HG02610 (cell line): Measurements from ENCODE around the gene HIC2.
"Not testable (repeated sequence)": the region's sequence is repeated elsewhere in the genome, so short reads cannot be mapped to it uniquely, and the experiment has no call there.

Experiments used
- ATAC-seq: cut with Tn5 transposase; IDR thresholded peaks from one replicate; pipeline ENCODE4 v1.9.1; 2021; ENCODE audit warnings: mild to moderate bottlenecking, moderate library complexity; ENCODE audit not compliant: unreplicated experiment

HIC2 gene

GRCh38 chr22:21449531-21450319 is 32.6 kb downstream of the HIC2 start:
- ATAC-seq, result no peak

GRCh38 chr22:21450320-21450831 is 33.2 kb downstream of the HIC2 start:
- ATAC-seq, result no peak

GRCh38 chr22:21450858-21451353 is 33.7 kb downstream of the HIC2 start:
- no peak for ATAC-seq

GRCh38 chr22:21451545-21452520 is 34.7 kb downstream of the HIC2 start:
- no peak for ATAC-seq

GRCh38 chr22:21452666-21453065 is 35.5 kb downstream of the HIC2 start:
- not testable (repeated sequence) for ATAC-seq

GRCh38 chr22:21454998-21455333 is 37.8 kb downstream of the HIC2 start:
- not testable (repeated sequence) for ATAC-seq

GRCh38 chr22:21455334-21456089 is 38.3 kb downstream of the HIC2 start:
- no peak for ATAC-seq

- no peak for ATAC-seq
Measured at GRCh38 chr22:21457023-21457787, 40.0 kb downstream of the HIC2 start.

- not testable (repeated sequence) for ATAC-seq
Measured at GRCh38 chr22:21462672-21463071, 45.5 kb downstream of the HIC2 start.

- not testable (repeated sequence) for ATAC-seq
Measured at GRCh38 chr22:21467337-21468193, 50.4 kb downstream of the HIC2 start, which contains the start of gene TMEM191C. TMEM191C (plus strand) TSS chr22:21467387; CDS start chr22:21467460, 73 bp downstream.

GRCh38 chr22:21468194-21469096 is 51.3 kb downstream of the HIC2 start:
- ATAC-seq, result peak; percentile 76

- not testable (repeated sequence) for ATAC-seq
Measured at GRCh38 chr22:21469097-21469994, 52.2 kb downstream of the HIC2 start.

- ATAC-seq, result not testable (repeated sequence)
Measured at GRCh38 chr22:21472984-21473383, 55.8 kb downstream of the HIC2 start.

GRCh38 chr22:21473664-21474063 is 56.5 kb downstream of the HIC2 start:
- not testable (repeated sequence) for ATAC-seq

GRCh38 chr22:21484039-21484438 is 66.9 kb downstream of the HIC2 start:
- ATAC-seq, result not testable (repeated sequence)

- not testable (repeated sequence) for ATAC-seq
Measured at GRCh38 chr22:21487723-21488122, 70.6 kb downstream of the HIC2 start.
